Peyer's patch (tissue), 4 donors: Measurements from ENCODE around the gene MACROD2. TPM values are rescaled to one million over a fixed set of nuclear protein-coding genes. Genes with fewer than 3 reads are reported as not detected.
A peak's percentile ranks its signal among the peaks of the same experiment; 100 is the strongest.

ENCODE experiments used
- DNase-seq, 3 donors: peaks; one replicate each; pipeline ENCODE4 v3.0.0-alpha.2; 2017 to 2019
- H3K27ac ChIP-seq, 4 donors: fragments of 200-600 bp; sonication (generic); one replicate each; pipeline ENCODE4 v1.5.1; 2016 to 2019
- H3K27me3 ChIP-seq, 2 donors: fragments of 200-600 bp; sonication (generic); one replicate each; pipeline ENCODE4 v1.5.1; 2019
- H3K36me3 ChIP-seq, 3 donors: fragments of 200-600 bp; sonication (generic); one replicate each; pipeline ENCODE4 v1.5.1; 2016 to 2019
- H3K4me1 ChIP-seq, 4 donors: fragments of 200-600 bp; sonication (generic); one replicate each; pipeline ENCODE4 v1.5.1; 2016 to 2019
- H3K4me3 ChIP-seq, 4 donors: fragments of 200-600 bp; sonication (generic); 1 replicate in 3 of 4; 2 replicates in 1 of 4; pipeline ENCODE4 v1.5.1; 2016 to 2019; ENCODE audit warnings: mild to moderate bottlenecking in 1 of 4
- H3K9me3 ChIP-seq, 4 donors: fragments of 200-600 bp; sonication (generic); one replicate each; pipeline ENCODE4 v1.5.1; 2016 to 2019; ENCODE audit warnings: mild to moderate bottlenecking in 1 of 4
- POLR2A ChIP-seq, 2 donors: fragments of 450-650 bp; IDR thresholded peaks; one replicate each; pipeline ENCODE4 v1.5.1; 2017; ENCODE audit warnings: antibody characterized with exemption in 2 of 2, mild to moderate bottlenecking in 2 of 2, moderate library complexity in 2 of 2
- total RNA-seq, 4 donors: library from RNA; depleted of rRNA; stranded (reverse); fragments of >200 nt; gene quantifications; one replicate each; pipeline ENCODE4 v1.1.0, GENCODE V29; 2016
- TF ChIP-seq, protein P1 (sequence below), 6 experiments: fragments of 450-650 bp in 4 of 6; fragments of 200-600 bp in 2 of 6; sonication (generic) in 1 of 6; IDR thresholded peaks; one replicate each; pipeline ENCODE4 v1.5.1; 2017 to 2019; ENCODE audit warnings: antibody characterized with exemption in 6 of 6, mild to moderate bottlenecking in 3 of 6, moderate library complexity in 1 of 6

Gene MACROD2
- total RNA-seq, 4 donors from 2014 or later = 2.5 to 10.7 (median 6.5) TPM

- no peaks in the 10 kb centered on the region for H3K9me3 ChIP-seq
- peak in 1 of 3 donors; percentile 51 for DNase-seq
- peak overlapping the region in 1 of 4 donors; percentile 18 for H3K4me3 ChIP-seq
- no peaks in the 10 kb centered on the region for H3K27me3 ChIP-seq
- H3K27ac ChIP-seq = peak overlapping the region in 2 of 4 donors; percentile 39 to 77
- H3K4me1 ChIP-seq = no peaks in the 10 kb centered on the region
- H3K36me3 ChIP-seq = no peaks in the 10 kb centered on the region
- TF ChIP-seq, protein P1, sequence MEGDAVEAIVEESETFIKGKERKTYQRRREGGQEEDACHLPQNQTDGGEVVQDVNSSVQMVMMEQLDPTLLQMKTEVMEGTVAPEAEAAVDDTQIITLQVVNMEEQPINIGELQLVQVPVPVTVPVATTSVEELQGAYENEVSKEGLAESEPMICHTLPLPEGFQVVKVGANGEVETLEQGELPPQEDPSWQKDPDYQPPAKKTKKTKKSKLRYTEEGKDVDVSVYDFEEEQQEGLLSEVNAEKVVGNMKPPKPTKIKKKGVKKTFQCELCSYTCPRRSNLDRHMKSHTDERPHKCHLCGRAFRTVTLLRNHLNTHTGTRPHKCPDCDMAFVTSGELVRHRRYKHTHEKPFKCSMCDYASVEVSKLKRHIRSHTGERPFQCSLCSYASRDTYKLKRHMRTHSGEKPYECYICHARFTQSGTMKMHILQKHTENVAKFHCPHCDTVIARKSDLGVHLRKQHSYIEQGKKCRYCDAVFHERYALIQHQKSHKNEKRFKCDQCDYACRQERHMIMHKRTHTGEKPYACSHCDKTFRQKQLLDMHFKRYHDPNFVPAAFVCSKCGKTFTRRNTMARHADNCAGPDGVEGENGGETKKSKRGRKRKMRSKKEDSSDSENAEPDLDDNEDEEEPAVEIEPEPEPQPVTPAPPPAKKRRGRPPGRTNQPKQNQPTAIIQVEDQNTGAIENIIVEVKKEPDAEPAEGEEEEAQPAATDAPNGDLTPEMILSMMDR (IDR thresholded peaks at IDR 0.05) = no peak
- TF ChIP-seq POLR2A (IDR thresholded peaks at IDR 0.05) = no peak
Measured at GRCh38 chr20:14415467-14415866, 420.2 kb downstream of the MACROD2 start.

- Histone ChIP-seq H3K4me3 (no peak overlapping the region), H3K27me3 (no peaks in the 10 kb centered on the region), H3K27ac (no peak overlapping the region), H3K36me3 (no peaks in the 10 kb centered on the region), H3K9me3 (no peaks in the 10 kb centered on the region), H3K4me1 (no peaks in the 10 kb centered on the region)
- TF ChIP-seq POLR2A (IDR thresholded peaks at IDR 0.05) = no peak
- TF ChIP-seq, protein P1 (IDR thresholded peaks at IDR 0.05) = no peak
- DNase-seq = no peak
Measured at GRCh38 chr20:14418376-14418775, 423.1 kb downstream of the MACROD2 start.

DNA sequence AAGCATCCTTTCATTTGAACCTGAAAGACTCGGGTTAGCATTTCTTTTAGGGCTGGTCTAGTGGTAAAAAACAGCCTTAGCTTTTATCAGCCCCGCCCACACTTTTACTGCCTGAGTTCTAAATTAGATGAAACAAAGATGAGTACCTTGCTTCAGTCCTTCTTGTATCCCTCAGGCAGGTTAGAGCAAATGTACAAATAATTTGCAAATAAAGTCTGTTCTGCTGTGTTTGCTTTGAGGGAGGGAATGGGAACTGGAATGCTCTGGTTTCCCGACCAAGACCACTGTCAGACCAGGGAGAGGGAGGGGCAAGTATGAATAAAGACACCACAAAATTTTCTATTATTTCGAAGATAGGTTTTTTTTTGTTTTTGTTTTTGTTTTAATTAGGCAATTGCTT lies 427.6 kb downstream of the MACROD2 start:
- DNase-seq = no peak
- Histone ChIP-seq H3K36me3 (no peaks in the 10 kb centered on the region), H3K27ac (no peak overlapping the region), H3K4me3 (no peak overlapping the region), H3K9me3 (no peaks in the 10 kb centered on the region), H3K27me3 (no peaks in the 10 kb centered on the region), H3K4me1 (no peaks in the 10 kb centered on the region)
- TF ChIP-seq, protein P1 (IDR thresholded peaks at IDR 0.05) = no peak
- no peak for TF ChIP-seq POLR2A (IDR thresholded peaks at IDR 0.05)

GRCh38 chr20:14431568-14431967 lies 436.3 kb downstream of the MACROD2 start:
- no peaks in the 10 kb centered on the region for H3K4me1 ChIP-seq
- H3K9me3 ChIP-seq = no peaks in the 10 kb centered on the region
- no peak overlapping the region for H3K4me3 ChIP-seq
- H3K27me3 ChIP-seq = no peaks in the 10 kb centered on the region
- DNase-seq = no peak
- TF ChIP-seq, protein P1 (IDR thresholded peaks at IDR 0.05) = no peak
- no peak overlapping the region for H3K27ac ChIP-seq
- no peaks in the 10 kb centered on the region for H3K36me3 ChIP-seq

DNA sequence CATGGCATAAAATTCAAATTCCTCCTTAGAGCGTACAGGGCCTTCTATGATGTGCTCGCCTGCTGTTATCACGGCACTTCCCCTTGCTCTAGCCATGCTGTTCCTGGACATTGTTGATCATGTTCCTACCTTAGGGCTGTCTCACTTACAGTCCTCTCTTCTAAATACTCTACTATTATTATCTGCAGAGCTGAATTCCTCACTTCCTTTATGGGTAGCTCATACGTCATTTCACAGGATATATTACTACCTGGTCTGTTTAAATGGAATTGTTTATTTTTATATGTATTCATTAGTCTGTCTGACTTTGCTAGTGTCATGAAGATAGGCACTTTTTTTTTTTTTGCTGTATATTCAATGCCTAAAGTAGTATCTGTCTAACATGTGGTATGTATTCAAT lies 436.8 kb downstream of the MACROD2 start:
- Histone ChIP-seq H3K9me3 (no peaks in the 10 kb centered on the region), H3K27ac (no peak overlapping the region)
- TF ChIP-seq, protein P1 (IDR thresholded peaks at IDR 0.05) = no peak
- no peak for TF ChIP-seq POLR2A (IDR thresholded peaks at IDR 0.05)

GRCh38 chr20:14432597-14432996 lies 437.3 kb downstream of the MACROD2 start:
- no peak overlapping the region for H3K4me3 ChIP-seq
- H3K9me3 ChIP-seq = no peaks in the 10 kb centered on the region
- DNase-seq = no peak
- no peaks in the 10 kb centered on the region for H3K4me1 ChIP-seq
- H3K27me3 ChIP-seq = no peaks in the 10 kb centered on the region
- no peak overlapping the region for H3K27ac ChIP-seq
- H3K36me3 ChIP-seq = no peaks in the 10 kb centered on the region
- TF ChIP-seq, protein P1 (IDR thresholded peaks at IDR 0.05) = no peak
- no peak for TF ChIP-seq POLR2A (IDR thresholded peaks at IDR 0.05)

More for the DNA sequence above, 436.8 kb downstream of the MACROD2 start:
- Histone ChIP-seq H3K4me1 (no peaks in the 10 kb centered on the region), H3K4me3 (no peak overlapping the region), H3K36me3 (no peaks in the 10 kb centered on the region), H3K27me3 (no peaks in the 10 kb centered on the region)
- DNase-seq = no peak
